Dendritic cell treated with granulocyte-macrophage colony-stimulating factor and Interleukin-4, amounts not matched to agents 40 ng/mL and 50 ng/mL, for 4 days (primary cell): Measurements from ENCODE around the gene MALRD1.
A peak's percentile ranks its signal among the peaks of the same experiment; 100 is the strongest.
"Not testable (repeated sequence)": the region's sequence is repeated elsewhere in the genome, so short reads cannot be mapped to it uniquely, and the experiment has no call there.

ENCODE experiments used
- H3K27ac Mint-ChIP-seq: one replicate; pipeline ENCODE4 v1.8.0; 2022; ENCODE audit warnings: mild to moderate bottlenecking, mixed read lengths
- H3K27me3 Mint-ChIP-seq: one replicate; pipeline ENCODE4 v1.8.0; 2022; ENCODE audit warnings: mild to moderate bottlenecking, mixed read lengths
- H3K36me3 Mint-ChIP-seq: one replicate; pipeline ENCODE4 v1.8.0; 2022; ENCODE audit warnings: low read depth, mixed read lengths
- H3K4me1 Mint-ChIP-seq: one replicate; pipeline ENCODE4 v1.8.0; 2022; ENCODE audit warnings: low read depth, mixed read lengths
- H3K4me3 Mint-ChIP-seq: one replicate; pipeline ENCODE4 v1.8.0; 2022; ENCODE audit warnings: mild to moderate bottlenecking, moderate library complexity, mixed read lengths
- H3K9me3 Mint-ChIP-seq: one replicate; pipeline ENCODE4 v1.8.0; 2022; ENCODE audit warnings: mixed read lengths
- intact Hi-C: fragments of 100-400 bp; cut with micrococcal nuclease; formaldehyde crosslinking; loops from one replicate; pipeline ENCODE4 v1.15.0; 2022

Gene MALRD1

DNA sequence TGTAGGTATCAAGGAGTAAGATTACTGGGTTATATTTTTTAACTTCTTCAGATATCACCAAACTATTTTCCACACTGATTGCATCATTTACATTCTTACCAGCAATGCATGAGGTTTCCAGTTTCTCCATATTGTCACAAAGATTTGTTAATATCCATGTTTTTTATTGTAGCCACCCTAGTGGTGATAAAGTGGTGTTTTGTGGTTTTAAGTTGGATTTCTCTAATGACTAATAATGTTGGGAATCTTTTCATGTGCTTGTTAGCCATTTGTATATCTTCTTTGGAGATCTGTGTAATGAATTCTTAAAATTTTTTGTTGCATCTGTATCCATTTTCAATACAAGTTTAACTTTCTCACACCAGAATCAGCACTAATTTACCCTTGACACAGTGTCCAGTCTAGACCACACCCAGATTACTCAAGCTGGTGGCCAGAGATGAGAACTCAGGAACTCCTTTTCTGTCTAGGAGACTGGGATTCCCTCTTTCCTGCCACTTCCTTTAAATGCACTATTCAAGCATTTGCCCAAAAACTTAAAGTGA lies 700.7 kb downstream of the MALRD1 start:
- no peaks in the 10 kb centered on the region for H3K27me3 Mint-ChIP-seq
- H3K36me3 Mint-ChIP-seq, result no peaks in the 10 kb centered on the region
- H3K27ac Mint-ChIP-seq, result peak overlapping the region; percentile 24
- no peak overlapping the region for H3K4me3 Mint-ChIP-seq
- no peaks in the 10 kb centered on the region for H3K9me3 Mint-ChIP-seq
- intact Hi-C loops, result no loop called here
- H3K4me1 Mint-ChIP-seq, result no peaks in the 10 kb centered on the region

- intact Hi-C loops, result no loop called here
- Mint-ChIP-seq H3K4me1 (no peaks in the 10 kb centered on the region), H3K4me3 (no peak overlapping the region)
Observed at GRCh38 chr10:19750972-19751371, 702.4 kb downstream of the MALRD1 start.

DNA sequence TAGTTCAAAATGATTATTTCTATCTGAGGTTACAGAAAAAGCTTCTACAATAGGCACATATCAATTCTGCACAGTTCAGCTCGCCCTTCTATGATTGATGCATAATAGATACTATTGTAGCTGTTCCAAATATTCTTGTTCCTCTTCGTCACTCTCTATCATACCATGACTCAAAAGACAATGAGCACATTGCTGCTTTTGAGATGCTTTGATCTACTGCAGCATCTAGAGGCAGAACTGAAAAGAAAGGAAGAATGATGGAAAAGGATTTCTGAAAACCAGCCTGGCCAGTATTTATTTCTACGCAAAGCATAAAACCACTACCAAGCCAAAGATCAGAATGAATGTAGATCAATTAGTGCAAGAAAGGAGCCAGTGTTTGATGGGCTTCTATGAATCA lies 708.3 kb downstream of the MALRD1 start:
- intact Hi-C loops, result no loop called here

More at GRCh38 chr10:19750972-19751371, 702.4 kb downstream of the MALRD1 start:
- no peaks in the 10 kb centered on the region for H3K36me3 Mint-ChIP-seq
- H3K27me3 Mint-ChIP-seq, result no peaks in the 10 kb centered on the region
- H3K9me3 Mint-ChIP-seq, result no peaks in the 10 kb centered on the region
- no peak overlapping the region for H3K27ac Mint-ChIP-seq

GRCh38 chr10:19762026-19762425 lies 713.4 kb downstream of the MALRD1 start:
- no peaks in the 10 kb centered on the region for H3K4me1 Mint-ChIP-seq
- H3K36me3 Mint-ChIP-seq, result no peaks in the 10 kb centered on the region
- intact Hi-C loops, result no loop called here
- H3K9me3 Mint-ChIP-seq, result no peaks in the 10 kb centered on the region
- H3K27me3 Mint-ChIP-seq, result no peaks in the 10 kb centered on the region
- H3K4me3 Mint-ChIP-seq, result no peak overlapping the region
- H3K27ac Mint-ChIP-seq, result no peak overlapping the region

More for the DNA sequence above, 708.3 kb downstream of the MALRD1 start:
- Mint-ChIP-seq H3K9me3 (no peaks in the 10 kb centered on the region), H3K4me1 (no peaks in the 10 kb centered on the region), H3K27me3 (no peaks in the 10 kb centered on the region), H3K36me3 (no peaks in the 10 kb centered on the region), H3K27ac (no peak overlapping the region), H3K4me3 (no peak overlapping the region)

DNA sequence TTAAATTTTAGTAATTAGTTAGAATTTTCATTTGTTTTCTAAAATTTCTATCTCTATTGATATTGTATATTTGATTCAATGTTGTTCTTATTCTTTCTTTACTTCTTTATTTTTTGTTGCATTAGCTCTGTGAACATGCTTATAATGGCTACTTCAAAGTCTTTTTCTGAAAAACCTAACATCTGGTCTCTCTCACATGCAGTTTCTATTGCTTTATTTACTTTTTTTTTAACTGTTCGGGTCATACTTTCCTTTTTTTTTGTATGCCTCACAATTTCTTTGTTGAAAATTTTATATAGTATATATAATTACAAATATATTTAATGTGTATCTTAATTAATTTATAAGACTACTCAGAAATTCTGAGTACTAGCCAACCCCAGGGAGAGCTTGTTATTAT lies 715.5 kb downstream of the MALRD1 start:
- H3K27me3 Mint-ChIP-seq, result no peaks in the 10 kb centered on the region
- no peaks in the 10 kb centered on the region for H3K4me1 Mint-ChIP-seq
- H3K27ac Mint-ChIP-seq, result no peak overlapping the region
- H3K9me3 Mint-ChIP-seq, result no peaks in the 10 kb centered on the region
- H3K4me3 Mint-ChIP-seq, result no peak overlapping the region
- intact Hi-C loops, result no loop called here
- no peaks in the 10 kb centered on the region for H3K36me3 Mint-ChIP-seq

DNA sequence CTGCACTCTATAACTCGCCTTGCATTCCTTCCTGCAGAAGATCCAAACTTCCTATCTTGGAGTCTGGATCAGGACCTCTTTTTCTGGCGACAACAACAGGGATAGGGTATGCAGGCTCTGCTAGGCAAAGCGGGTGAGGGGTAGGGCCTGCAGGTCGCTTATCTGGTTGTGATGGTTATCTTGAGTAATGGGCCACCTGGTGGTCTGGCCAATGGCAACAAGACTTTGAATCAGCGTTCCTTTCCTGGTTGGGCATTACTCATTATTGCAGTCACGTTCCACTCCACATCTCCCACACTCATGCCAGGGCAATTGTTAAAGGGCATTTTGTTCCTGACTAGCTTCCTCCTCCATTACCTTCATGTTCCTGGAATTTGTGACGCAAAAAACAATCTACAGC lies 719.3 kb downstream of the MALRD1 start:
- intact Hi-C loops, result no loop called here
- Mint-ChIP-seq H3K27ac (no peak overlapping the region), H3K36me3 (no peaks in the 10 kb centered on the region), H3K27me3 (no peaks in the 10 kb centered on the region), H3K4me1 (peaks cover 3% of the 10 kb centered on the region), H3K4me3 (no peak overlapping the region), H3K9me3 (no peaks in the 10 kb centered on the region)

GRCh38 chr10:19769826-19770225 lies 721.2 kb downstream of the MALRD1 start:
- H3K4me1 Mint-ChIP-seq, result peaks cover 16% of the 10 kb centered on the region
- H3K4me3 Mint-ChIP-seq, H3K27ac Mint-ChIP-seq, intact Hi-C loops, H3K36me3 Mint-ChIP-seq, H3K27me3 Mint-ChIP-seq, H3K9me3 Mint-ChIP-seq: not testable (repeated sequence)

DNA sequence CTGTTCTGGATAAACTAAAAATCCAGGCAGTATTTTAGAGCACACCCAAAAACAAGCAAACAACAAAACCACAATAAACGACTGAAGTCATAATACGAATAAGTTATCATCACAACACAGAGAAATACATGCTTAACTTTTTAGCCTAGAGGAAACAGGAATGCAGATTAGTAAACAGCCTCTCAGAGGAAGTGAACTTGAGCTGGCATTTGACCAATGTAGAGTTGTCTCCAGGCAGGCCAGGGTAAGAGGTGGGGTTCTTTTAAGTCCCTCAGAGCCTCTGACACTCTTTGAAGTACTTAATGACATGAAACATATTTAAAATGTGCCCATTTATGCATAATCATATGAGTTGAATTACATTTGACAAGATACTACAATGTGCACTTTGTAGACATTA lies 724.4 kb downstream of the MALRD1 start:
- Mint-ChIP-seq H3K36me3 (no peaks in the 10 kb centered on the region), H3K4me1 (peaks cover 36% of the 10 kb centered on the region), H3K9me3 (no peaks in the 10 kb centered on the region), H3K27ac (no peak overlapping the region), H3K27me3 (no peaks in the 10 kb centered on the region), H3K4me3 (no peak overlapping the region)
- intact Hi-C loops, result no loop called here

DNA sequence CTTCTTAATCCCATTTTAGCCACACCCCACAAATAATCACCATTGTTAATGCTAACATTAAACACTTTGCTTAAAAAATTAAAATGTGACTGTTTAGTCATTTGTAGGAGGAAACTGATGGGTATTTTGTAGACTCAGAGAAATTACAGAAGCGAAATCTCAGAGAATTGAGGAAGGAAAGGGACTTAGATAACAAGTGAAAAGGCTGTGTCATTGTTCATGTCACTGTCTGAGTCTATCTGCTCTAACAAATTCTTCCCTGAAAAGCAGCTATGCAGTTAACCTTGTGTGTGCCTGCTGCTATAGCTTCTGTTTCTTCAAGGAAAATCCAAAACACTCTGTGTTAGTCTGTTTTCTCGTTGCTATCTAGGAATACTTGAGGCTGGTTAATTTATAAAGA lies 726.7 kb downstream of the MALRD1 start:
- peak overlapping the region; percentile 80 for H3K27ac Mint-ChIP-seq

GRCh38 chr10:19777806-19778205 lies 729.2 kb downstream of the MALRD1 start:
- no peak overlapping the region for H3K27ac Mint-ChIP-seq
- H3K4me3 Mint-ChIP-seq, result no peak overlapping the region
- intact Hi-C loops, result no loop called here

More for the DNA sequence above, 726.7 kb downstream of the MALRD1 start:
- no peaks in the 10 kb centered on the region for H3K36me3 Mint-ChIP-seq
- H3K27me3 Mint-ChIP-seq, result no peaks in the 10 kb centered on the region
- H3K9me3 Mint-ChIP-seq, result no peaks in the 10 kb centered on the region
- peaks cover 36% of the 10 kb centered on the region for H3K4me1 Mint-ChIP-seq
- intact Hi-C loops, result no loop called here
- no peak overlapping the region for H3K4me3 Mint-ChIP-seq

DNA sequence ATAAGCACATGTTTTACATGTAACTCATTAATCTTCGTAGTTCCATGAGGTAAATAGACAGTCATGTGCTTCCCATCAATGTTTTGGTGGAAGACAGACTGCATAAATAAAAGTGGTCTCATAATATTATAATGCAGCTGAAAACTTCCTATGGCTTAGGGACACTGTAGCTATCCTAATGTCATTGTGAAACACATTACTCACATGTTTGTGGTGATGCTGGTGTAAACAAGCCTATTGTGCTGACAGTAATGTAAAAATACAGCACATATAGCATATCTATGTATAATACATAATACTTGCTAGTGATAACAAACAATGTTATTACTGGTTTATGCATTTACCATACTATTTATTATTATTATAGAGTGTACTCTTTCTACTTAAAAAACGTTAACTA lies 730.4 kb downstream of the MALRD1 start:
- no peaks in the 10 kb centered on the region for H3K36me3 Mint-ChIP-seq
- no peaks in the 10 kb centered on the region for H3K27me3 Mint-ChIP-seq
- H3K4me3 Mint-ChIP-seq, result no peak overlapping the region
- no peaks in the 10 kb centered on the region for H3K9me3 Mint-ChIP-seq
- intact Hi-C loops, result no loop called here
- peaks cover 34% of the 10 kb centered on the region for H3K4me1 Mint-ChIP-seq
- H3K27ac Mint-ChIP-seq, result no peak overlapping the region

More at GRCh38 chr10:19777806-19778205, 729.2 kb downstream of the MALRD1 start:
- Mint-ChIP-seq H3K4me1 (peaks cover 42% of the 10 kb centered on the region), H3K36me3 (no peaks in the 10 kb centered on the region), H3K27me3 (no peaks in the 10 kb centered on the region), H3K9me3 (no peaks in the 10 kb centered on the region)

DNA sequence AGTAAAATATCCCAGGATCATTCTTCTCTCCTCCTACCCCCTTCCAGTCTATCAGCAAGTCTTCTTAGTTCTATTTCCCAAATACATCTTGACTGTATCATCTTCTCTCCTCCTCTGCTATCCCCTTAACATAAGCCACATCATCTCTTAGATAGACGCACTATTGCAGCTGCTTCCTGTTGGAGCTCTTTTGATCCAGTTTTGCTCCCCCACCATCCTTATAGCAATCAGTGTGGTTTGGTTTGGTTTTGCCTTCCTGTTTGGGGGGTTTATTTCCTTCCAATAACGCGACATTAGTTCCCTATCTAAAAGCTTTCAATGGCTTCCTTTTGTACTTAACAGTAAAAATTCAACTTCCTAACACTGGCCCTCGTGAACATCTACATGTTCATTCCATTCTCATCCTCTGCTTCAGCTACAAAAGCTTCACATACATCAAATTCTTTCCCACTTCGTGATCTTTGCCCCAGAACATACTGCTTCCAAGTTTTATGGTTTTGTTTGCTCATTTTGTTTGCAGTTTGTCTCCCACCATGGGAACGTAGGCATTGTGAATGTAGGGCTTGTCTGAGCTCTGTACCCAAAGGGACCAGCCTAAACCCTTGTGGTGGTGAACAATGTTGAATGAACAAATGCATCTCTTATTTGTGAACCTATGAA lies 734.0 kb downstream of the MALRD1 start:
- no peaks in the 10 kb centered on the region for H3K36me3 Mint-ChIP-seq
- H3K27me3 Mint-ChIP-seq, result no peaks in the 10 kb centered on the region
- H3K27ac Mint-ChIP-seq, result no peak overlapping the region
- H3K4me1 Mint-ChIP-seq, result peaks cover 26% of the 10 kb centered on the region
- H3K9me3 Mint-ChIP-seq, result no peaks in the 10 kb centered on the region
- H3K4me3 Mint-ChIP-seq, result no peak overlapping the region
- intact Hi-C loops, result no loop called here

DNA sequence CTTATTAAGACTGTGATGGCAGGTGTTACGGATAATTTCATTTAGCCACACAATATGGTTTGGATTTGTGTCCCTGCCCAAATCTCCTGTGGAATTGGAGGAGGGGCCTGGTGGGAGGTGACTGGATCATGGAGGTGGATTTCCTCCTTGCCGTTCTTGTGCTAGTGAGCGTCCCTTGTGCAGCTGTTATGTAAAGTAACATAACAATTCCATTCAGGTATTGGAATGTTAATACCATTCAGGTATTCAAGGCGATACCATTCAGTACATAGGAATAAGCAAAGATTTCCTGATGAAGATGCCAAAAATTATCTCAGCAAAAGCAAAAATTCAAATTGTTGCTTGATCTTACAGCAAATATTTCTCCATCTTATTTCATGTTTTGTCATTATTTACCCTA lies 735.1 kb downstream of the MALRD1 start:
- H3K27ac Mint-ChIP-seq, result no peak overlapping the region
- H3K27me3 Mint-ChIP-seq, result no peaks in the 10 kb centered on the region
- no peaks in the 10 kb centered on the region for H3K36me3 Mint-ChIP-seq
- peaks cover 32% of the 10 kb centered on the region for H3K4me1 Mint-ChIP-seq
- no peak overlapping the region for H3K4me3 Mint-ChIP-seq
- intact Hi-C loops, result no loop called here
- H3K9me3 Mint-ChIP-seq, result no peaks in the 10 kb centered on the region
